Esophagus muscularis mucosa (tissue), 4 donors: ENCODE results near the gene FCRL1. TPM values are rescaled to one million over a fixed set of nuclear protein-coding genes. Genes with fewer than 3 reads are reported as not detected.

Experiments
- DNase-seq: peaks from one replicate; pipeline ENCODE4 v3.0.0-alpha.2; 2017; ENCODE audit errors: extremely low spot score
- H3K27ac ChIP-seq, 4 donors: fragments of 200-600 bp; sonication (generic); replicated peaks in 1 of 4; 1 replicate in 3 of 4; 2 replicates in 1 of 4; pipeline ENCODE4 v1.5.1; 2016 to 2019; ENCODE audit warnings: mild to moderate bottlenecking in 1 of 4
- H3K27me3 ChIP-seq, 4 donors: fragments of 200-600 bp; sonication (generic); one replicate each; pipeline versions ENCODE4 v1.5.1 to v1.6.0; 2016 to 2019
- H3K36me3 ChIP-seq, 4 donors: fragments of 200-600 bp; sonication (generic); one replicate each; pipeline ENCODE4 v1.5.1; 2016 to 2019
- H3K4me1 ChIP-seq, 4 donors: fragments of 200-600 bp; sonication (generic); one replicate each; pipeline ENCODE4 v1.5.1; 2016 to 2019
- H3K4me3 ChIP-seq, 4 donors: fragments of 200-600 bp; sonication (generic); 1 replicate in 2 of 4; 2 replicates in 2 of 4; pipeline ENCODE4 v1.5.1; 2016 to 2019; ENCODE audit warnings: mild to moderate bottlenecking in 4 of 4, moderate library complexity in 1 of 4
- H3K9me3 ChIP-seq, 4 donors: fragments of 200-600 bp; sonication (generic); 1 replicate in 3 of 4; 2 replicates in 1 of 4; pipeline ENCODE4 v1.5.1; 2016 to 2019
- CTCF ChIP-seq, 3 experiments: fragments of 200-600 bp in 2 of 3; fragments of 450-650 bp in 1 of 3; sonication (generic) in 2 of 3; IDR thresholded peaks; one replicate each; pipeline ENCODE4 v1.5.1; 2017 to 2019; ENCODE audit warnings: antibody characterized with exemption in 3 of 3, mild to moderate bottlenecking in 2 of 3, moderate library complexity in 1 of 3
- EP300 ChIP-seq: sonication (generic); formaldehyde crosslinking; IDR thresholded peaks from one replicate; pipeline ENCODE4 v1.6.1; 2017; ENCODE audit warnings: antibody characterized with exemption
- POLR2A ChIP-seq: fragments of 450-650 bp; IDR thresholded peaks from one replicate; pipeline ENCODE4 v1.6.1; 2017; ENCODE audit warnings: antibody characterized with exemption, moderate library complexity, mild to moderate bottlenecking, low read depth
- POLR2AphosphoS5 ChIP-seq, 2 donors: sonication (generic); formaldehyde crosslinking; IDR thresholded peaks; one replicate each; pipeline ENCODE4 v1.6.1; 2017; ENCODE audit warnings: antibody characterized with exemption in 2 of 2
- WGBS: methylation state at CpG from one replicate; pipeline ENCODE4 v1.1.5; 2018; 5-methylcytosine and 5-hydroxymethylcytosine counted together
- intact Hi-C: fragments of 100-400 bp; cut with DNase I; formaldehyde crosslinking; loops from one replicate; pipeline ENCODE4 v1.15.1; 2023
- total RNA-seq, 4 donors: library from RNA; depleted of rRNA; stranded (reverse); fragments of >200 nt; gene quantifications; one replicate each; pipeline versions ENCODE4 v1.1.0 to v1.2.1, GENCODE V29; 2016

Gene FCRL1
- under 1 TPM in 1 of 4 donors, not detected in 3; 0.66 TPM for total RNA-seq

GRCh38 chr1:157819896-157820295, at the start of gene FCRL1:
FCRL1 (minus strand) TSS chr1:157820120; CDS start chr1:157820037, 83 bp downstream.
- Histone ChIP-seq H3K36me3 (no peaks in the 10 kb centered on the region), H3K27me3 (no peaks in the 10 kb centered on the region), H3K27ac (no peak within 1 kb of the TSS), H3K9me3 (no peaks in the 10 kb centered on the region), H3K4me1 (no peaks in the 10 kb centered on the region), H3K4me3 (no peak within 1 kb of the TSS)
- intact Hi-C loops: no loop called here
- 59% methylated on average over 3 of the region's 3 CpGs for WGBS
- no peak for TF ChIP-seq CTCF (IDR thresholded peaks at IDR 0.05)
- TF ChIP-seq POLR2AphosphoS5 (IDR thresholded peaks at IDR 0.05): no peak
- TF ChIP-seq EP300: no peak
- no peak for TF ChIP-seq POLR2A
- no peak for DNase-seq

- H3K27ac ChIP-seq: no peak overlapping the region
- no peaks in the 10 kb centered on the region for H3K9me3 ChIP-seq
- WGBS: 83% methylated on average over 1 of the region's 1 CpG
- H3K4me3 ChIP-seq: no peak overlapping the region
- no peak for DNase-seq
- no peak for TF ChIP-seq POLR2AphosphoS5 (IDR thresholded peaks at IDR 0.05)
- TF ChIP-seq POLR2A: no peak
- no peak for TF ChIP-seq CTCF (IDR thresholded peaks at IDR 0.05)
- TF ChIP-seq EP300: no peak
- H3K4me1 ChIP-seq: no peaks in the 10 kb centered on the region
- H3K36me3 ChIP-seq: no peaks in the 10 kb centered on the region
- H3K27me3 ChIP-seq: peaks cover 0 to 6% (median 0%) of the 10 kb centered on the region in 4 donors
- intact Hi-C loops: no loop called here
These were observed 48.7 kb upstream of the FCRL1 start for GRCh38 chr1:157868654-157869053.

GRCh38 chr1:157862114-157863070, 42.5 kb upstream of the FCRL1 start:
- Histone ChIP-seq H3K27me3 (peaks cover 0 to 9% (median 0%) of the 10 kb centered on the region in 4 donors), H3K4me3 (no peak overlapping the region), H3K4me1 (no peaks in the 10 kb centered on the region), H3K27ac (no peak overlapping the region), H3K9me3 (no peaks in the 10 kb centered on the region), H3K36me3 (no peaks in the 10 kb centered on the region)
- TF ChIP-seq CTCF (IDR thresholded peaks at IDR 0.05) (no peak), POLR2A (no peak), POLR2AphosphoS5 (IDR thresholded peaks at IDR 0.05) (no peak), EP300 (no peak)
- no peak for DNase-seq
- intact Hi-C loops: no loop called here
- 80% methylated on average over 6 of the region's 6 CpGs for WGBS

GRCh38 chr1:157856538-157856937, 36.6 kb upstream of the FCRL1 start:
- no peak for DNase-seq
- Histone ChIP-seq H3K4me3 (no peak overlapping the region), H3K36me3 (no peaks in the 10 kb centered on the region), H3K27me3 (no peaks in the 10 kb centered on the region), H3K27ac (no peak overlapping the region), H3K4me1 (no peaks in the 10 kb centered on the region), H3K9me3 (no peaks in the 10 kb centered on the region)
- TF ChIP-seq EP300 (no peak), CTCF (IDR thresholded peaks at IDR 0.05) (no peak), POLR2A (no peak), POLR2AphosphoS5 (IDR thresholded peaks at IDR 0.05) (no peak)
- intact Hi-C loops: no loop called here
- WGBS: 84% methylated on average over 2 of the region's 2 CpGs
